DND-41 (cell line): Measurements from ENCODE around the gene DYRK1B.
A peak's percentile ranks its signal among the peaks of the same experiment; 100 is the strongest.

Experiments
- ATAC-seq: fragments of 200-7000 bp; cut with Tn5 transposase; 3 replicates; pipeline ENCODE4 v1.9.1; 2021; ENCODE audit warnings: low read depth; ENCODE audit not compliant: insufficient read depth
- DNase-seq: peaks from one replicate; pipeline ENCODE4 v3.0.0-alpha.2; 2020
- H2AFZ ChIP-seq: 2 replicates; pipeline ENCODE4 v1.6.0; 2012; ENCODE audit warnings: low read depth, low read length
- H3K27ac ChIP-seq: 2 replicates; pipeline ENCODE4 v1.5.1; 2012; ENCODE audit warnings: low read length, inconsistent platforms
- H3K27me3 ChIP-seq: fragments of 200-600 bp; sonication (generic); 2 replicates; pipeline ENCODE4 v1.6.0; 2012; ENCODE audit warnings: low read length, mild to moderate bottlenecking, inconsistent platforms; ENCODE audit not compliant: insufficient read depth, poor library complexity
- H3K36me3 ChIP-seq: 2 replicates; pipeline ENCODE4 v1.5.1; 2012; ENCODE audit warnings: low read length, inconsistent platforms; ENCODE audit not compliant: insufficient read depth
- H3K4me1 ChIP-seq: 2 replicates; pipeline ENCODE4 v1.5.1; 2012; ENCODE audit warnings: mild to moderate bottlenecking, low read length; ENCODE audit not compliant: insufficient read depth
- H3K4me2 ChIP-seq: 2 replicates; pipeline ENCODE4 v1.6.0; 2012; ENCODE audit warnings: mild to moderate bottlenecking, moderate library complexity, low read length, inconsistent platforms; ENCODE audit not compliant: insufficient read depth
- H3K4me3 ChIP-seq, 2 experiments: fragments of 200-600 bp in 1 of 2; shearing (Covaris generic) in 1 of 2; 2 replicates each; pipeline ENCODE4 v1.5.1; 2012 to 2016; ENCODE audit warnings: inconsistent platforms in 2 of 2, low read length in 2 of 2, mild to moderate bottlenecking in 2 of 2, low read depth in 1 of 2, moderate library complexity in 1 of 2
- H3K79me2 ChIP-seq: 2 replicates; pipeline ENCODE4 v1.6.0; 2012; ENCODE audit warnings: low read length, inconsistent platforms; ENCODE audit not compliant: insufficient read depth
- H3K9ac ChIP-seq: 2 replicates; pipeline ENCODE4 v1.6.0; 2012; ENCODE audit warnings: low read depth, mild to moderate bottlenecking, inconsistent platforms, low read length, moderate library complexity
- H3K9me3 ChIP-seq: 2 replicates; pipeline ENCODE4 v1.5.1; 2012; ENCODE audit warnings: low read length, moderate library complexity, mild to moderate bottlenecking, inconsistent platforms; ENCODE audit not compliant: insufficient read depth, severe bottlenecking
- H4K20me1 ChIP-seq: 2 replicates; pipeline ENCODE4 v1.6.0; 2012; ENCODE audit warnings: low read length; ENCODE audit not compliant: insufficient read depth
- EZH2 ChIP-seq: IDR thresholded peaks from 3 replicates; pipeline ENCODE4 v1.6.1; 2012; ENCODE audit warnings: borderline replicate concordance, low read depth, mild to moderate bottlenecking, moderate library complexity, low read length, inconsistent platforms; ENCODE audit not compliant: severe bottlenecking
- TF ChIP-seq, protein P1 (sequence below): IDR thresholded peaks from 2 replicates; pipeline ENCODE4 v1.5.1; 2012; ENCODE audit warnings: borderline replicate concordance, low read length, moderate library complexity, mild to moderate bottlenecking; ENCODE audit not compliant: poor library complexity, severe bottlenecking; ENCODE audit errors: extremely low read depth

DYRK1B gene

GRCh38 chr19:39845933-39846677, 12.1 kb upstream of the DYRK1B start, which contains the start of gene FBL:
FBL (minus strand) TSS chr19:39846379; CDS start chr19:39846300, 79 bp downstream.
- H3K27me3 ChIP-seq: no peaks in the 10 kb centered on the region
- H3K4me2 ChIP-seq: peak within 1 kb of the TSS; percentile 83
- peaks cover 44% of the 10 kb centered on the region for H4K20me1 ChIP-seq
- H3K79me2 ChIP-seq: peaks cover 50% of the 10 kb centered on the region
- H3K9me3 ChIP-seq: no peaks in the 10 kb centered on the region
- H3K4me3 ChIP-seq: peak within 1 kb of the TSS; percentile 95 to 99
- peaks cover 10% of the 10 kb centered on the region for H3K36me3 ChIP-seq
- H3K9ac ChIP-seq: peak within 1 kb of the TSS; percentile 71
- H2AFZ ChIP-seq: peak within 1 kb of the TSS; percentile 90
- H3K27ac ChIP-seq: peak within 1 kb of the TSS; percentile 90
- TF ChIP-seq, protein P1, sequence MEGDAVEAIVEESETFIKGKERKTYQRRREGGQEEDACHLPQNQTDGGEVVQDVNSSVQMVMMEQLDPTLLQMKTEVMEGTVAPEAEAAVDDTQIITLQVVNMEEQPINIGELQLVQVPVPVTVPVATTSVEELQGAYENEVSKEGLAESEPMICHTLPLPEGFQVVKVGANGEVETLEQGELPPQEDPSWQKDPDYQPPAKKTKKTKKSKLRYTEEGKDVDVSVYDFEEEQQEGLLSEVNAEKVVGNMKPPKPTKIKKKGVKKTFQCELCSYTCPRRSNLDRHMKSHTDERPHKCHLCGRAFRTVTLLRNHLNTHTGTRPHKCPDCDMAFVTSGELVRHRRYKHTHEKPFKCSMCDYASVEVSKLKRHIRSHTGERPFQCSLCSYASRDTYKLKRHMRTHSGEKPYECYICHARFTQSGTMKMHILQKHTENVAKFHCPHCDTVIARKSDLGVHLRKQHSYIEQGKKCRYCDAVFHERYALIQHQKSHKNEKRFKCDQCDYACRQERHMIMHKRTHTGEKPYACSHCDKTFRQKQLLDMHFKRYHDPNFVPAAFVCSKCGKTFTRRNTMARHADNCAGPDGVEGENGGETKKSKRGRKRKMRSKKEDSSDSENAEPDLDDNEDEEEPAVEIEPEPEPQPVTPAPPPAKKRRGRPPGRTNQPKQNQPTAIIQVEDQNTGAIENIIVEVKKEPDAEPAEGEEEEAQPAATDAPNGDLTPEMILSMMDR: no peak
- DNase-seq (peak; percentile 96), ATAC-seq (peak; percentile 92)
- peaks cover 45% of the 10 kb centered on the region for H3K4me1 ChIP-seq

DNA sequence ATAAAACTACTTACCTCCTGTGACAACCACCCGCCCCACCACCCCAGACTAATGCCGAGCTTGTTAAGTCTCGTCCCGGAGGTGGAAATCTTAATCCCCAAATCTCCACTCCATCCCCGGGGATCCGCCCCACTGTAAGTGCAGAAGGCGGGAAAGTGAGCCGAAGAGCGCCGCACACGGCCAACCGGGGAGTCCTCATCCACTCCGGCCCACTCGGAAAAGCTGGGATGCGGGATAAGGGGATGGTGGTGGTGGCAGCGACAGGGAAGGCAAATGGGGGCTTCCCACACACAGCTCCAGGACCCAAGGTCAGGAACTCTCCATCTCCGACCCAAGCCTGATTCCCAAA, 11.6 kb upstream of the DYRK1B start:
- H3K27ac ChIP-seq: peak overlapping the region; percentile 83
- H3K4me2 ChIP-seq: peak overlapping the region; percentile 83
- H3K4me1 ChIP-seq: peaks cover 45% of the 10 kb centered on the region
- H4K20me1 ChIP-seq: peaks cover 50% of the 10 kb centered on the region
- peaks cover 15% of the 10 kb centered on the region for H3K36me3 ChIP-seq
- DNase-seq: no peak
- H3K9me3 ChIP-seq: no peaks in the 10 kb centered on the region
- H3K4me3 ChIP-seq: peak overlapping the region; percentile 95 to 99
- TF ChIP-seq, protein P1: no peak
- peak overlapping the region; percentile 71 for H3K9ac ChIP-seq
- peak; percentile 4; the same call in 1 of the 3 replicates for ATAC-seq
- peak overlapping the region; percentile 90 for H2AFZ ChIP-seq
- no peaks in the 10 kb centered on the region for H3K27me3 ChIP-seq
- H3K79me2 ChIP-seq: peaks cover 55% of the 10 kb centered on the region

- H3K4me1 ChIP-seq: peaks cover 45% of the 10 kb centered on the region
- H3K79me2 ChIP-seq: peaks cover 59% of the 10 kb centered on the region
- no peak for DNase-seq
- no peak for ATAC-seq
- no peaks in the 10 kb centered on the region for H3K27me3 ChIP-seq
- no peaks in the 10 kb centered on the region for H3K9me3 ChIP-seq
- peak overlapping the region; percentile 83 for H3K4me2 ChIP-seq
- peak overlapping the region; percentile 71 for H3K9ac ChIP-seq
- no peak overlapping the region; the same call in 1 of the 2 replicates for H2AFZ ChIP-seq
- TF ChIP-seq EZH2: no peak
- TF ChIP-seq, protein P1: no peak
- peaks cover 54% of the 10 kb centered on the region for H4K20me1 ChIP-seq
- peaks cover 19% of the 10 kb centered on the region for H3K36me3 ChIP-seq
- H3K4me3 ChIP-seq: peak overlapping the region; percentile 95 to 99
- peak overlapping the region; percentile 83 for H3K27ac ChIP-seq
Observed at GRCh38 chr19:39845172-39845571, 11.2 kb upstream of the DYRK1B start.
